ENCODE data around the gene CALML3. TPM values are rescaled to one million over a fixed set of nuclear protein-coding genes. Genes with fewer than 3 reads are reported as not detected.
A peak's percentile ranks its signal among the peaks of the same experiment; 100 is the strongest.
"Not testable (repeated sequence)": the region's sequence is repeated elsewhere in the genome, so short reads cannot be mapped to it uniquely, and the experiment has no call there.

CALML3 gene
- total RNA-seq, 2 donors from 2014 or later = not detected

DNA sequence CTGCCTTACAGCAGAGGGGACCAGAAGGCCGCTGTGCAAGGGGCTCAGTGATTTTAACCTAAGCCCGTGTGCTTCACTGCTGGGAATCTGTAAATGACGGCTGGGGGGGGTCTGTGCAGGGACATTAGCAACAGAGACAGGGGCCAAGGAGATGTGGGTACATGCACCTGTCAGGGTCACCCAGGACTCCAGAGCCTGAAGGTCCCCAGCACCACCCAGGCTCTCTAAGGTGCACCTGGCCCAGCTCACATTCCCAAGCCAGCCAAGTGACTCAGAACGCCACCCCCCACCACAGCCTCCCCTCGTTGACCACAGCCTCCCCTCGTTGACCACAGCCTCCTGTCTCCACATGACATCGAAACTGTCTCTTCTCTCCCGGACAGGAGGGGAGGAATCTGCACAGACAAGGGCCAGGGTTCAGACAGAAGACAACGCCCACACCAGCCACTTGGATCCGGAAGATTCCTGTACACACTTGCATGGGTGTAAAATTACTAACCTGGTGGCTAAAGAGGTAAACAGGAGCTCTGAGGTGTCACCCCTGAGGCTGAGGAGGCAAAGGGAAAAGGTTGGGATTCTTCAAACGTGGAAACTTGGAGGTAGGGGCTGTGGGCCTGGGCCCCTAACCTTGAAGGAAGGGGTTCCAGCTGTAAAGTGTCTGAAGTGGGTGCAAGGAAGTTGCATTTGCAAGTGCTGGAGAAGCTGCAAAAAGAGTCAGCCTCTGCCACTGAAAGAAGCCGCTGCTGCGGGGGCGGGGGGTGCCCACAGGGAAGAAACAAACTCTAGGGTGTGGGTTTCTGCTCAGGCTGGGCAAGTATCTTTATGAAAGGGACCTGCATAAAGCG lies 27.0 kb downstream of the CALML3 start:
- peaks cover 17 to 18% of the 10 kb centered on the region in 2 donors for H3K4me1 Mint-ChIP-seq (ENCODE audit: low read depth in 2 of 2)
- H3K36me3 Mint-ChIP-seq = no peaks in the 10 kb centered on the region
- H3K27ac Mint-ChIP-seq = no peak overlapping the region
- DNase-seq (ENCODE audit: low spot score) = peak; percentile 65
- ATAC-seq = peak; percentile 37 to 43
- peaks cover 8 to 15% of the 10 kb centered on the region in 2 donors for H3K27me3 Mint-ChIP-seq
- H3K4me3 Mint-ChIP-seq = no peak overlapping the region
- H3K9me3 Mint-ChIP-seq = no peaks in the 10 kb centered on the region

DNA sequence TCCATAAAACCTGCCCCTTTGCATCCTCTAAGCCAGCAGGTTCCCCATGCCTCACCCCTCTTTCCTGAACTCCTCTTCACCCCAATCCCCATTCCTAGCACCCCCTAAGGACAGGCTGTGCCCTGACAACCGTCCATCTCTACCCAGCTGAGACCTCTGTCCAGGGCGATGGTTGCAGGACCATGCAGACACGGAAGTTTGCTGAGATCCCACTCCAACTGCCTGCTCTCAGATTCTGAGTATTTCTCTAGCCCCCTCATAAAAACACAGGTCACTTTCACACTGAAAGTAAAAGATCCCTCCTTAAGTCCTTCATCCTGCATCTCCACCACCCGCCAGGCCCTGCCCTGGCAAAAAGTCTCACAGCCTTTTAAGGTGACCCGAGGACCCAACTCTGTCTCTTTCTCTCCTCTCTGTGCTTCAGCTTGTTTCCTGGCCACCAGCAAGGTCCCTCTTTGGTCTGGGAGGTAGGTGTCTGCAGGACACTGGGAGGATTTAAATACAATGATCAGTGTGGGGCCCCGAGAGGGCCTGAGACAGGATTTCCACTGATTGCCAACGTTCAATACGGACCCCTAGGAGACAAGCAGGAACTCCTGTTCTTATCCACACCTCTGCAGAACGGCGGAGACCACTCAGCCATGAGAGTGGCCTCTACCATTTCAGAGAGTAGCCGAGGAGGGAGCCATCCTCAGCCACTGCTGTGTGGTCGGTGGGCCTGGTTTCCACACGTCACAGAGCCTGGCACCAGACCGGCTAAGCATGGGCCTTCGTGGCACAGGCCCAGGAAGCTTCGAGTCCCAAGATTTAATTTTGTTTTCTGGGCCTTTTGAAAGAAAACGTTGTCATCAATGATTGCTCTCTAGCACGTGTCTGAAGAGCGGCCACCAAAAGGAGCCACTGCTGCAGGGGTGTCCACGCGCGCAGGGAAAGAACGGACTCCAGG lies 27.9 kb downstream of the CALML3 start:
- H3K4me3 Mint-ChIP-seq = peak overlapping the region; percentile 2
- H3K9me3 Mint-ChIP-seq = no peaks in the 10 kb centered on the region
- no peaks in the 10 kb centered on the region for H3K36me3 Mint-ChIP-seq
- peaks cover 8 to 16% of the 10 kb centered on the region in 2 donors for H3K27me3 Mint-ChIP-seq
- DNase-seq (ENCODE audit: low spot score) (no peak), ATAC-seq (no peak)
- H3K4me1 Mint-ChIP-seq (ENCODE audit: low read depth in 2 of 2) = peaks cover 17 to 18% of the 10 kb centered on the region in 2 donors
- no peak overlapping the region for H3K27ac Mint-ChIP-seq

DNA sequence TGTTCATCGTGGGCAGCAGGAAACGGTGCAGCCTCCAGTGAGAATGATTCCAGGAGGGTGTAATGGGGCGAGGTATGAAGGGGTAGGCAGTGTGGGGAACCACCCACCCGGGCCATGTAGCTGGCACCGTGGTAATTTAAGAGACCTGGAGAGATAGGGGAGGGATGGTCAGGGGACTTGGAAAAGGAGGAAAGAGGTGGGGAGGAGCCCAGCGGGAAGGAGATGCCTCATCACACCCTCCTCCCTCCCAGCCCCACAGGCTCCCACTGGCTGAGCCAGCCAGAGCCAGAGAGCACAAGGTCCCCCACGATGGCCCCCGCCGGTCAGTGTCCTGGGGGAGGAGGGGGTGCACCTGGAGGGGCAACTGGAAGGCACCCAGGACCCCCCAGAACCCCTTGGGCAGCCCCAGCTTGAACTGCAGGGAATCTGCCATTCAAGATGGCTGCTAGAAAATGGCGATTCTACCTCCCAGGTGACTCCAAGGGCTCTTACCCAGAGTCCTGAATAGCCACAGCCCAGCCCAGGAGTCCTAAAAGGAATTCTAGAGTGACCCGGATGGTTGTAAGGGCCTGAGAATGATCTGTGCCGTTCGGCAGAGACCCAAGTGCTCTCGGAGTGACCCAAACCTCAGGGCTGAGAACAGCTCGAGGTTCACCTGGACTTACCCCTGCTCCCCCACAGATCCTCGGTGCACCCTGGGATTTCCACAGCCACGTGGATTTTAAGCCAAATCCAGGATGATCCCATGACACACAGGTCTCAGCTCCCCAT lies 28.8 kb downstream of the CALML3 start:
- DNase-seq (ENCODE audit: low spot score) (no peak), ATAC-seq (no peak)
- peaks cover 8 to 16% of the 10 kb centered on the region in 2 donors for H3K27me3 Mint-ChIP-seq
- H3K4me1 Mint-ChIP-seq (ENCODE audit: low read depth in 2 of 2) = peaks cover 17 to 18% of the 10 kb centered on the region in 2 donors
- H3K9me3 Mint-ChIP-seq = no peaks in the 10 kb centered on the region
- H3K27ac Mint-ChIP-seq = no peak overlapping the region
- no peak overlapping the region for H3K4me3 Mint-ChIP-seq
- H3K36me3 Mint-ChIP-seq = no peaks in the 10 kb centered on the region

GRCh38 chr10:5555021-5555510 lies 30.3 kb downstream of the CALML3 start:
- ATAC-seq (no peak), DNase-seq (ENCODE audit: low spot score) (no peak)
- H3K36me3 Mint-ChIP-seq = no peaks in the 10 kb centered on the region
- no peaks in the 10 kb centered on the region for H3K9me3 Mint-ChIP-seq
- no peak overlapping the region for H3K4me3 Mint-ChIP-seq
- peaks cover 17% of the 10 kb centered on the region in 2 donors for H3K4me1 Mint-ChIP-seq (ENCODE audit: low read depth in 2 of 2)
- H3K27ac Mint-ChIP-seq = no peak overlapping the region
- peaks cover 12 to 18% of the 10 kb centered on the region in 2 donors for H3K27me3 Mint-ChIP-seq

DNA sequence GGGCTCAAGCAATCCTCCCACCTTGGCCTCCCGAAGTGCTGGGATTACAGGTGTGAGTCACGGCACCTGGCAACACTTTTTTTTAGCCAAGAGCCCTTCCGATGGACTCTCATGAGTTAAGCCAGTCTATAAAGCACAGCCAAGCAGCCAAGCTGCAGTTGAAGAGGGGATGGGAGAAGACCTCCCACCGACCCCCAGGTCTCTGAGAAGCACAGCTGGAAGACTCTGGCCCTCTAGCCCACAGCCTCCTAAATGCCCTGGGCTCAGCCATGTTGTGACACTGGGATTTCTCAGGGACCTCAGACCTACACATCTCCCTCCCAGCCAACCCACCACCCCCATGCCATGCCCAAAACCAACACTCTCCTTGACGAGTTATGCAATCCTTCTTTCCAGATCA lies 31.1 kb downstream of the CALML3 start:
- Mint-ChIP-seq H3K27ac (no peak overlapping the region), H3K4me3 (no peak overlapping the region), H3K4me1 (ENCODE audit: low read depth in 2 of 2) (peaks cover 13 to 17% of the 10 kb centered on the region in 2 donors), H3K9me3 (no peaks in the 10 kb centered on the region), H3K36me3 (no peaks in the 10 kb centered on the region), H3K27me3 (peaks cover 16 to 20% of the 10 kb centered on the region in 2 donors)
- ATAC-seq (no peak), DNase-seq (ENCODE audit: low spot score) (no peak)

DNA sequence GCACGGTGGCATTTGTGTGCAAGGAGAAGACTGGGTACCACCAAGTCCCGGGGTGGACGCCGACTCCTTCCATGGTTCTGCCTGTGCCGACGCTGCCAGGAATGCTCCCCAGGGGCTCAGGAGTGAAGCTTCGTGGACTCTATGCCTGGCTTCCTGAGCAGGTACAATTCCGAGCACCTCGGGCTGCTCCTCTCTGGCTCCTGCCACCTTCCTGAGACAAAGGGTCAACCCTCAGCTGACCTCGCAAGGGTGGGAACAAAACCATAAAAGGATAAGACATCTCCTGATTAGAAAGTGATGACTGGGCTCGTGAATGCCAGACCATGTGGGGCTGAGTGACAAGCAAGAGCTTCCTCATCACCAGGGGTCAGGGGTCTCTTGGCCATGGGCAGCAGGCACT lies 31.8 kb downstream of the CALML3 start:
- ATAC-seq = no peak
- Mint-ChIP-seq H3K27ac (no peak overlapping the region), H3K36me3 (no peaks in the 10 kb centered on the region), H3K4me3 (no peak overlapping the region), H3K4me1 (ENCODE audit: low read depth in 2 of 2) (peaks cover 11 to 17% of the 10 kb centered on the region in 2 donors), H3K9me3 (no peaks in the 10 kb centered on the region), H3K27me3 (peaks cover 16 to 20% of the 10 kb centered on the region in 2 donors)
- DNase-seq (ENCODE audit: low spot score) = no peak

- no peak overlapping the region for H3K27ac Mint-ChIP-seq
These were observed 32.4 kb downstream of the CALML3 start for GRCh38 chr10:5557040-5557721.

DNA sequence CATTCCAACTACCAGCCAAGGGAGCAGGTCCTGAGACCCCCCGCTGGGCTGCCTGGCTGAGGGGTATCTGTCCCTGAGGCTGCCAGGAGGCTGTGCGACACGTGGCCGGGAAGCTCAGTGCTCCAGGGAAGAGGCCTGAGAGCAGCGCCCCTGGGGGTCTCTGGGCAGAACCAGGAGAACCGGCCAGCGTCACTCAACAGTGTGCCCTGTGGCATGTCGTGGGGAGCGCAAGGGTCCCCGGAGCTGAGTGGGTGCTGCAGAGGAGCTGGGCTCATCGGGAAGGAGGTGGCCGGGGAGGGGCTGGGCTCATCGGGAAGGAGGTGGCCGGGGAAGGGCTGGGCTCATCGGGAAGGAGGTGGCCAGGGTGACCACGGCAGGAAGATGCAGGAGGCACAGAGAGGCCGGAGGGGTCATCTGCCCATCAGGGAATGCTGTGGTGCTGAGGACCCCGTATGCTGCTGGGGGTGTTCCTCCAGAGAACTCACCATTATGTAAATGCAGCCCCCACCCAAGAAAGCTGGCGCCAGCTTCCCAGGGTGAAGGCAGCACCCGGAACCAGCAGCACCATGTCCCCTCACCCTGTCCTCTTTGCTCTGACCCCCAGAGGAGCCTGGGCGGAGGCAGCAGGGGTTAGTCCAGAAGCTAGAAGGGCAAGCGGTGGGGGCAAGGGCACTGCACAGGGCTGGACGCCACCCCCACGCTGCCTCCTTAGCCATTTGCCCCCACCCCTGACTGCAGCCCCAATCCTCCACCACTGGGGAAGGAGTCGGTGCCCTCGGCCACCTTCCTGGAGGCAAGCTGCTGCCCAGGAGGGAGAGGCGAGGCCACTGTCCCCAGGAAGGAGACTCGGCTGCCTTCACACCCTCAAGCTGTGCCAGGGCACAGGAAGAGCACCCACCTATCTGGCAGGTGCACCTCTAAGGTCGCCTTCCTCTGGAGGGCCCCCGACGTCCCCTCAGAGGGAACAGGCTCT lies 33.3 kb downstream of the CALML3 start:
- Mint-ChIP-seq H3K4me3 (no peak overlapping the region), H3K27me3 (peaks cover 11 to 16% of the 10 kb centered on the region in 2 donors), H3K27ac (no peak overlapping the region), H3K9me3 (no peaks in the 10 kb centered on the region), H3K4me1 (ENCODE audit: low read depth in 2 of 2) (peaks cover 0 to 3% of the 10 kb centered on the region in 2 donors), H3K36me3 (no peaks in the 10 kb centered on the region)
- DNase-seq (ENCODE audit: low spot score) (no peak), ATAC-seq (peak in 1 of 2 donors; percentile 7)

More at GRCh38 chr10:5557040-5557721, 32.4 kb downstream of the CALML3 start:
- Mint-ChIP-seq H3K9me3 (no peaks in the 10 kb centered on the region), H3K27me3 (peaks cover 16 to 20% of the 10 kb centered on the region in 2 donors), H3K4me3 (no peak overlapping the region), H3K4me1 (ENCODE audit: low read depth in 2 of 2) (peaks cover 6 to 11% of the 10 kb centered on the region in 2 donors), H3K36me3 (no peaks in the 10 kb centered on the region)
- DNase-seq (ENCODE audit: low spot score) (no peak), ATAC-seq (no peak)

GRCh38 chr10:5559022-5559421 lies 34.3 kb downstream of the CALML3 start:
- not testable (repeated sequence) for DNase-seq (ENCODE audit: low spot score); H3K36me3 Mint-ChIP-seq; H3K9me3 Mint-ChIP-seq; H3K4me3 Mint-ChIP-seq; H3K4me1 Mint-ChIP-seq (ENCODE audit: low read depth in 2 of 2); ATAC-seq; H3K27ac Mint-ChIP-seq
- peaks cover 8 to 16% of the 10 kb centered on the region in 2 donors for H3K27me3 Mint-ChIP-seq

GRCh38 chr10:5559642-5560141 lies 34.9 kb downstream of the CALML3 start:
- Mint-ChIP-seq H3K27ac (no peak overlapping the region), H3K27me3 (peaks cover 12 to 18% of the 10 kb centered on the region in 2 donors), H3K4me3 (no peak overlapping the region), H3K4me1 (ENCODE audit: low read depth in 2 of 2) (peaks cover 5 to 9% of the 10 kb centered on the region in 2 donors), H3K36me3 (no peaks in the 10 kb centered on the region), H3K9me3 (no peaks in the 10 kb centered on the region)
- ATAC-seq (no peak), DNase-seq (ENCODE audit: low spot score) (no peak)

DNA sequence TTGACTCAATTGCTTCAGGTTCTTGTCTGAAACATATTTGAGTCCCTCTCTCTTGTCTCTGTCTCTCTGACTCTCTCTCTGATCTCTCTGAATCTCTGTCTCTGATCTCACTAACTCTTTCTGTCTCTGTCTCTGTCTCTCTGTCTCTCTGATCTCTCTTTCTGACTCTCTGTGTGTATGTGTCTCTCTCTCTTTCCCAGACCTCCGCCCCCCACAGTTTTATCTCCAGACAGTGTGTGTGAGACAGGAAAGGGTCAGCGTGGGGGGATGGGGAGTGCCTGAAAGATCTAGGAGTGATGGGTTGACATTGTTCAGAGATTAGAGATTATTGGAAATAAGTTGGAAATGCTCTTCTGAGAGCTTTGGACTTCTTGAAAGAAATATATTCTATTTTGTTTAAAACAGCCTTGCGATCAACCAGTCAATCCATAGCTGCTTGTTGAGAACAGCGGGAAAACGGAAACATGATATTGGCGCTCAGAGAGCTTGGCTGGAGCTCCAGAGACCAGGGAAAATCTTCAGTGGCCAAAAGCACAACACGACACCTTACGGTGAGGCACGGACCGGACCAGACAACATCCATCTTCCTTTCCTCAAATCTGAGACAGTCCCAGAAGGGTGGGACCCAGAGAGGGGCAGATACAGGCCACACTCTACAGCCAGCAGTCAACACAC lies 35.5 kb downstream of the CALML3 start:
- Mint-ChIP-seq H3K4me3 (no peak overlapping the region), H3K27me3 (peaks cover 15 to 18% of the 10 kb centered on the region in 2 donors), H3K27ac (no peak overlapping the region)

More for the DNA sequence above, 35.5 kb downstream of the CALML3 start:
- H3K36me3 Mint-ChIP-seq = no peaks in the 10 kb centered on the region
- peaks cover 9 to 10% of the 10 kb centered on the region in 2 donors for H3K4me1 Mint-ChIP-seq (ENCODE audit: low read depth in 2 of 2)
- H3K9me3 Mint-ChIP-seq = no peaks in the 10 kb centered on the region
- DNase-seq (ENCODE audit: low spot score) (no peak), ATAC-seq (no peak)
